Heart right ventricle (tissue), 16 donors: Measurements from ENCODE around the gene UBN2. TPM values are rescaled to one million over a fixed set of nuclear protein-coding genes. Genes with fewer than 3 reads are reported as not detected.
"Not testable (repeated sequence)": the region's sequence is repeated elsewhere in the genome, so short reads cannot be mapped to it uniquely, and the experiment has no call there.

Source experiments
- ATAC-seq, 8 donors: fragments of 200-7000 bp; cut with Tn5 transposase; one replicate each; pipeline ENCODE4 v1.9.1; 2020; ENCODE audit warnings: mild to moderate bottlenecking in 8 of 8, moderate library complexity in 8 of 8, moderate number of reproducible peaks in 1 of 8
- DNase-seq, 2 donors: peaks; one replicate each; pipeline ENCODE4 v3.0.0-alpha.2; 2020
- H3K27ac ChIP-seq, 10 donors: fragments of 200-600 bp; sonication (generic) in 2 of 10; one replicate each; pipeline versions ENCODE4 v1.5.0 to v1.8.0; 2020 to 2022; ENCODE audit warnings: mild to moderate bottlenecking in 3 of 10
- H3K27me3 ChIP-seq, 7 donors: fragments of 200-600 bp; one replicate each; pipeline ENCODE4 v1.8.0; 2021 to 2022; ENCODE audit warnings: mild to moderate bottlenecking in 2 of 7
- H3K36me3 ChIP-seq, 9 donors: fragments of 200-600 bp; sonication (generic) in 1 of 9; one replicate each; pipeline versions ENCODE4 v1.5.0 to v1.8.0; 2020 to 2022; ENCODE audit warnings: mild to moderate bottlenecking in 2 of 9
- H3K4me1 ChIP-seq, 9 donors: fragments of 200-600 bp; sonication (generic) in 1 of 9; one replicate each; pipeline versions ENCODE4 v1.5.0 to v1.8.0; 2020 to 2022; ENCODE audit warnings: mild to moderate bottlenecking in 4 of 9
- H3K4me3 ChIP-seq, 10 donors: fragments of 200-600 bp; sonication (generic) in 2 of 10; one replicate each; pipeline versions ENCODE4 v1.5.0 to v1.8.0; 2020 to 2022; ENCODE audit warnings: mild to moderate bottlenecking in 7 of 10, moderate library complexity in 2 of 10
- H3K9me3 ChIP-seq, 11 donors: fragments of 200-600 bp in 10 of 11; sonication (generic) in 2 of 11; one replicate each; pipeline versions ENCODE4 v1.5.0 to v1.8.0; 2013 to 2022; ENCODE audit warnings: mild to moderate bottlenecking in 2 of 11, control low read depth in 1 of 11, moderate library complexity in 1 of 11
- CTCF ChIP-seq, 9 donors: fragments of 200-600 bp; sonication (generic) in 2 of 9; IDR thresholded peaks; one replicate each; pipeline versions ENCODE4 v1.5.0 to v1.8.0; 2021 to 2022; ENCODE audit warnings: antibody characterized with exemption in 9 of 9, mild to moderate bottlenecking in 5 of 9, moderate library complexity in 1 of 9
- WGBS, 2 donors: extraction: QIAGEN DNeasy Blood & Tissue Kit; methylation state at CpG; one replicate each; pipeline ENCODE4 v1.1.7; 2013; ENCODE audit warnings: inconsistent platforms in 1 of 2; 5-methylcytosine and 5-hydroxymethylcytosine counted together
- intact Hi-C, 10 donors: fragments of 100-400 bp; cut with DNase I; formaldehyde crosslinking; loops; one replicate each; pipeline versions ENCODE4 v1.11.1 to v1.14.2; 2022
- polyA plus RNA-seq, 2 donors: library from polyadenylated mRNA; stranded (reverse); fragments of 200-250 nt; gene quantifications; one replicate each; pipeline ENCODE4 v1.2.3, GENCODE V29; 2013
- total RNA-seq, 10 donors: library from RNA; stranded (reverse); fragmentation: NEBNext Ultra II Directional in 3 of 10; extraction: Animal tissue kit (Norgen Biotek cat#: 25700) in 3 of 10; gene quantifications; one replicate each; pipeline versions ENCODE4 v1.2.1 to v1.2.4, GENCODE V29; 2021 to 2023
- donor health status: Arrhythmogenic right ventricular cardiomyopathy.
- donor health status: ischemic (EF 13 %, LVEDD 7.1; RV severe dilation, severe dysfunction).
- donor health status: healthy with polysubstance abuse.
- donor health status: DM: no; HTN: yes; CAD: no.
- donor health status: DM: no; HTN: no; CAD: no.
- donor health status: ischemic (EF 25% LVEDD 6.9; RV normal size, moderate dysfunction).
- donor health status: ischemic (EF 25% LVEDD 5.7; RV mildly dilated, moderate dysfunction).
- donor health status: healthy.
- donor health status: DM: yes; HTN: yes; CAD: no.
- donor health status: Ischemic cardiomyopathy.
- donor health status: ischemic (EF 35%, LVEDD 5.7; RV mildly dilated, moderate dysfunction).
- donor health status: nonischemic (EF 11% LVEDD 7.7; RV severe dilation, severe dysfunction).
- donor health status: DM: yes; HTN: yes; CAD: no.
- donor health status: PGD.
- donor health status: ischemic (EF 29% LVEDD 5.4; RV normal size, mild dysfunction).
- donor health status: nonischemic (EF 23%, LVEDD 6.1; RV moderate dilation, normal function).

The UBN2 gene
- total and polyA plus RNA-seq, 12 donors = 1.3 to 27.0 (median 21.4) TPM

- 94% methylated on average over 2 of the region's 2 CpGs for WGBS, 2 donors
- peaks cover 0 to 11% (median under 1%) of the 10 kb centered on the region in 11 donors for H3K9me3 ChIP-seq
- no peaks in the 10 kb centered on the region for H3K36me3 ChIP-seq
- ATAC-seq (no peak), DNase-seq (no peak)
- H3K27me3 ChIP-seq = no peaks in the 10 kb centered on the region
- H3K27ac ChIP-seq = no peak overlapping the region
- intact Hi-C loops = no loop called here
- no peak for TF ChIP-seq CTCF (IDR thresholded peaks at IDR 0.05)
- H3K4me3 ChIP-seq = no peak overlapping the region
- no peaks in the 10 kb centered on the region for H3K4me1 ChIP-seq
Observed at GRCh38 chr7:139200382-139200781, 30.7 kb upstream of the UBN2 start.

GRCh38 chr7:139203992-139204391 lies 27.0 kb upstream of the UBN2 start:
- DNase-seq (no peak), ATAC-seq (no peak)
- WGBS, 2 donors = 70 to 72% methylated on average over 3 of the region's 3 CpGs
- H3K4me3 ChIP-seq = no peak overlapping the region
- no peak overlapping the region for H3K27ac ChIP-seq
- no peaks in the 10 kb centered on the region for H3K36me3 ChIP-seq
- intact Hi-C loops = no loop called here
- H3K4me1 ChIP-seq = no peaks in the 10 kb centered on the region
- TF ChIP-seq CTCF (IDR thresholded peaks at IDR 0.05) = no peak
- H3K9me3 ChIP-seq = peaks cover 0 to 40% (median 18%) of the 10 kb centered on the region in 11 donors
- no peaks in the 10 kb centered on the region for H3K27me3 ChIP-seq

- Histone ChIP-seq H3K4me3 (no peak overlapping the region), H3K9me3 (peaks cover 0 to 43% (median 18%) of the 10 kb centered on the region in 11 donors), H3K36me3 (no peaks in the 10 kb centered on the region), H3K27ac (no peak overlapping the region), H3K4me1 (no peaks in the 10 kb centered on the region), H3K27me3 (no peaks in the 10 kb centered on the region)
- ATAC-seq (no peak), DNase-seq (no peak)
- intact Hi-C loops = no loop called here
- TF ChIP-seq CTCF (IDR thresholded peaks at IDR 0.05) = no peak
Observed at GRCh38 chr7:139205843-139206242, 25.2 kb upstream of the UBN2 start.

- H3K9me3 ChIP-seq = peaks cover 0 to 18% (median 2%) of the 10 kb centered on the region in 11 donors
- H3K4me3 ChIP-seq = no peak overlapping the region
- 92 to 93% methylated on average over 2 of the region's 2 CpGs for WGBS, 2 donors
- no peak for TF ChIP-seq CTCF (IDR thresholded peaks at IDR 0.05)
- H3K27me3 ChIP-seq = no peaks in the 10 kb centered on the region
- ATAC-seq (no peak), DNase-seq (no peak)
- no peaks in the 10 kb centered on the region for H3K4me1 ChIP-seq
- H3K27ac ChIP-seq = no peak overlapping the region
- intact Hi-C loops = no loop called here
- no peaks in the 10 kb centered on the region for H3K36me3 ChIP-seq
Observed at GRCh38 chr7:139212133-139212532, 18.9 kb upstream of the UBN2 start.

- DNase-seq, H3K27me3 ChIP-seq, intact Hi-C loops, ATAC-seq, H3K27ac ChIP-seq, H3K9me3 ChIP-seq, H3K4me1 ChIP-seq, H3K4me3 ChIP-seq, H3K36me3 ChIP-seq: not testable (repeated sequence)
- WGBS, 2 donors = 88 to 97% methylated on average over 6 of the region's 6 CpGs
Observed at GRCh38 chr7:139213489-139213888, 17.5 kb upstream of the UBN2 start.
